Activated T-cell treated with anti-CD3 and anti-CD28 coated beads for 48 hours (primary cell): ENCODE results near the gene PRKG1.

Experiments
- DNase-seq: peaks from one replicate; pipeline ENCODE4 v3.0.0-alpha.2; 2020; ENCODE audit warnings: low read depth

PRKG1 gene

GRCh38 chr10:51763746-51764145 lies 689.5 kb downstream of the PRKG1 start:
- DNase-seq = no peak

GRCh38 chr10:51765284-51765971 lies 691.1 kb downstream of the PRKG1 start:
- no peak for DNase-seq

- DNase-seq = no peak
Observed at GRCh38 chr10:51766423-51767102, 692.3 kb downstream of the PRKG1 start.

- no peak for DNase-seq
Observed at GRCh38 chr10:51767103-51767763, 692.9 kb downstream of the PRKG1 start.

GRCh38 chr10:51768886-51769465 lies 694.7 kb downstream of the PRKG1 start:
- no peak for DNase-seq

GRCh38 chr10:51770709-51771108 lies 696.4 kb downstream of the PRKG1 start:
- DNase-seq = no peak

GRCh38 chr10:51772387-51772786 lies 698.1 kb downstream of the PRKG1 start:
- no peak for DNase-seq

GRCh38 chr10:51773681-51774080 lies 699.4 kb downstream of the PRKG1 start:
- DNase-seq = no peak

GRCh38 chr10:51783941-51784340 lies 709.7 kb downstream of the PRKG1 start:
- no peak for DNase-seq

- no peak for DNase-seq
Observed at GRCh38 chr10:51786016-51786683, 711.9 kb downstream of the PRKG1 start.

- no peak for DNase-seq
Observed at GRCh38 chr10:51786684-51787035, 712.4 kb downstream of the PRKG1 start.

GRCh38 chr10:51788273-51788672 lies 714.0 kb downstream of the PRKG1 start:
- DNase-seq = no peak

GRCh38 chr10:51789118-51789517 lies 714.8 kb downstream of the PRKG1 start:
- no peak for DNase-seq

GRCh38 chr10:51789903-51790302 lies 715.6 kb downstream of the PRKG1 start:
- DNase-seq = no peak

GRCh38 chr10:51792678-51793077 lies 718.4 kb downstream of the PRKG1 start:
- DNase-seq = no peak

- DNase-seq = no peak
Observed at GRCh38 chr10:51800121-51800520, 725.8 kb downstream of the PRKG1 start.

GRCh38 chr10:51800725-51801424 lies 726.6 kb downstream of the PRKG1 start:
- DNase-seq = no peak

GRCh38 chr10:51802030-51802429 lies 727.7 kb downstream of the PRKG1 start:
- DNase-seq = no peak

GRCh38 chr10:51804866-51805265 lies 730.6 kb downstream of the PRKG1 start:
- no peak for DNase-seq

- no peak for DNase-seq
Observed at GRCh38 chr10:51806079-51806835, 732.0 kb downstream of the PRKG1 start.

- no peak for DNase-seq
Observed at GRCh38 chr10:51808187-51808586, 733.9 kb downstream of the PRKG1 start.
